Hippocampal formation (tissue), 2 donors: ENCODE data around the gene NMNAT3.
"Not testable (repeated sequence)": the region's sequence is repeated elsewhere in the genome, so short reads cannot be mapped to it uniquely, and the experiment has no call there.

ENCODE experiments used
- DNase-seq, 2 donors: peaks; one replicate each; lab custom pipeline; 2025; lab: John Stamatoyannopoulos, UW

Gene NMNAT3

DNA sequence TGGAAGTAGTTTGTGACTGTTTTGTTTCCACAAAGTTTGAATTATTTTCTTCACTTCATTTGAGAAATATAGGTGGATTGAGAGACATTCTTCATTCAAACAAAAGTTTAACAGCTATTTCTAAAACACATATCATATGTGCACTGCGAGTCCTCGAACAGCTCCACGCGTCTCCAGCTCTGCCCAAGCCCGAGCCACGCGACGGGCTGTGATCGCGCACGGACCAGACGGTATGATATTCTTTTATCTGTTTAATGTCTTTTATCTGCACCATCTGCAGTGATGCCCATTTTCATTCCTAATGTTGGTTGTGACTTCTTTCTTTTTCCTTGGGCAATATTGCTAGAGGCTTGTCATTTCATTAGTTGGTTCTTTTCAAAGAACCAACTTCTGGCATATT, 94.1 kb downstream of the NMNAT3 start:
- DNase-seq = not testable (repeated sequence)

DNA sequence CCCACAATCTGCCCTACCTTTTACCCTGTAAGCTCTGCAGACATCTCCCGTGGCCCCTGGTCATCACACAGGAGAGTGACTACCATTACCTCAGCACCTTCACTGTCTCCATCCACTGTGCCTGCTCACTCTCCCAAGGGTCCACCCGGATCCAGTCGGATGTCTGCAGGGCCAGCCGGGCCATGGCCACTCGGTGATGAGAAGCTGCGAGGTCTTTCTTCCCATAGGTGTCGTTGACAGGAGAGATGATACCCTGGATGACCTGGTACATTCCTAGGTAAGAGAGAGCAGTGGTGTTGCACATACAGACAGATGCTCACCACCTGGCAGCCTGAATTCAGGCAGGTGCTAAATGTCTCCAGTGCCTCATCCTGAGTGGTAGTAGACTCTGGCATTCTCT, 99.0 kb downstream of the NMNAT3 start:
- DNase-seq = no peak

DNA sequence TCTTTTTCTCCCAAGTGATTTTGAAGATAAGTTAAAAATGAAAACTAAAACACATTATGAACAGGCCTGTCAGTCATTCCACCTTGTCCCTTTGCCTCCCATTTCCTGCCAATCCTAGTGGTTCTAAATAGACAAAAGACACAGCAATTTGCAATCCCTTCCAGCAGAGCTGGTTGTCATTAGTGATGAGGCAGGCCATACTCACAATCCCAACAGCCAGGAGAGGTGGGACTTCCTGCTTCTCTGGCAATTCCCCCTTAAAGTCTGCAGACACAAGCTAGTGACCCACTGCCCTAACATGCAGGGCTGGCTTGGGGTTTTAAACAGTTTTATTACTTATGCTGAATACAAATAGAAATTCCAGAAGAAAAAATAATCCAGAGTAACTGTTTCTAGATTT, 99.9 kb downstream of the NMNAT3 start:
- DNase-seq = no peak

DNA sequence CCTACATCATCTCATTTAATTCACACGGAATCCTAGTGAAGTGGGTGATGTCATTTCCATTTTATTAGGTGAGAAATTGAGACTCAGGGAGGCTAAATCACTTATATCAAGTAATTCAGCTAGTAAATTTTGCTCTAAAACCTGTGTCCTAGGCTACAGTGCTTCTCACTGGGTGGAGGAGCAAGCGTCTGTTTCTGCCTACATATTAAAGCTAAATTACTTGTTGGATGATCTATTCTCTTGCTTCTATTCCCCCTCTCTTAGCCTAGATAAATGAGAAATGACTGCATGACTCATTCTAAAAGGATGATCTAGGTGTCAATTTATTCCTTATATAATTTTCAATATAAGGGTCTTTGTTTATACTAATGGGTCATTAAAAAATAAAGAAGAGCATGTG, 100.4 kb downstream of the NMNAT3 start:
- no peak for DNase-seq

DNA sequence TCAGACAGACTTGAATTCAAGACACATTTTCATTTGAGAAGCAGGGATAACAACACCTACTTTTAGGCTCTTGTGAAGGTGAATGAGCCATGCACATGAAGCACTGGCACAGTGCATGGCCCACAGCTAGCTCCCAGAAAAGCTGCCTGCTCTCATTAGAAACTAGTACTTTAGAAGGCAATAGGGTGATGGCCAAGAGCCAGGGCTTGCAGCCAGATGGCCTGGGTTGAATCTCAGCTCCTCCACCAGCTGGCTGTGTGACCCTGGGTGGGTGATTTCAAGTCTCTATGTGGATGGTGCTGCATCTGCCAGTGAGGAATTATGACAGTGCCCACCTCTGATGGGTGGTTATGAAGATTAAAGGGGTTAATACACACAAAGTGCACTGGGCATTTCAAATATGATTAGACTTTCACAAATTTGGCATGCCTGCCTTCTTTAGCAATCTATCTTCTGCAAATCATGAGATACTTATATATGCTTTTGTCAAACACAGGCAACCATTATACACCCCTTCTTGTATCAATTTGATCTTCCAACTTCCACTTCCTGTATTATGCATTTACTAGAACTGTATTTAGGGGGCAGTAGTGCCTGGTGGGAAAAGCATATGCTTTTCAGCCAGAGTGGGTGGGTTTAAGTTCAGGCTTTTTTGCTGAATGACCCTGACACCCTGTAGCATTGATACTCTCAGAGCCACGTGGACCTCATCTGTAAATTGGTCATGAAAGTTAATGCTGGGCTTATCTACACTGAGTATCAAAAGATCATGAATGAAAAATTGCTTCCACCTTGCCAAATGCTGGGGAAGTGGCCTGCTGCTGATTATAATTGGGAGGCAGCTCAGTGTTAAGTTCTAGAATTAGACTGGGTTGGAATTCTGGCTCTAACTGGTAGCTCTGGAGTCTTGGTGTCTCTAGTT, 103.5 kb downstream of the NMNAT3 start:
- DNase-seq = peak in 1 of 2 donors; percentile 12

DNA sequence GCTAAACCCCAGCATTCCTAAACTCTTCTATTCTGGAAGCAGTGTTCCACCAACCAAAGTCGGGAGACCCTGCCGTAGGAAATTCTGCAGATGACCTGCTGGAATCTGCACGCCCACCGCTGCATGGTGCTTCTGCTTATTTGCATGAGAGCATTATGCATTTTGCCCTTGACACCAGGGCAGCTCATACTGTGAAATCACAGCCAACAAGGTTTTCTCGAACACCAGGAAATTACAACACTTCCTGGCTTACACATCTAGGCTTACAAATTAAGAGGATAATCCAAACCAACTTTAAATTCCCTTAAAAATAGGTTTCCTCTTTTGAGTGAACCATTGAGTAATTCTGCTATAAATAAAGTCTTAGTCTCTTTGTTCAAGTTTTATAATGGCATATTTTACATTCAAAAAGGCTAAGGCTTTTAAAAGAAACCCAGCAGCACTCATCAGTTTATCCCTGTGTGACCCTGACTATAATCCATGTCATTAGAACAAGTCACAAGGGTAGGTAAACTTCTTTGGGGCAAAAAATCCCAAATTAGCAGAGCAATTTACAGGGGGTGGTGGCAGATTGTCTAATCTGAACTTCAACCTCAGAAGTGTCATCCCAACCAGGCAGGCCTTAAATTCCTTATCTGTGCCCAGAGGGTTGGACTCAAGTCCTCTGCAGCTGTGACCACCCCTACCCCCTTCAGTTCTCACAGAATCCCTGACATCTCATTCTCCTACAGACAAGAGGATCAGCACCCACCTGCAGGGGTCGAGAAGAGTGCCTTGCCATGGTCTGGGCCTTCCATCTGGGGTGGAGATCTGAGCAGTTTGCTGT, 104.7 kb downstream of the NMNAT3 start:
- no peak for DNase-seq

GRCh38 chr3:139571711-139572110, 106.1 kb downstream of the NMNAT3 start:
- DNase-seq = no peak

DNA sequence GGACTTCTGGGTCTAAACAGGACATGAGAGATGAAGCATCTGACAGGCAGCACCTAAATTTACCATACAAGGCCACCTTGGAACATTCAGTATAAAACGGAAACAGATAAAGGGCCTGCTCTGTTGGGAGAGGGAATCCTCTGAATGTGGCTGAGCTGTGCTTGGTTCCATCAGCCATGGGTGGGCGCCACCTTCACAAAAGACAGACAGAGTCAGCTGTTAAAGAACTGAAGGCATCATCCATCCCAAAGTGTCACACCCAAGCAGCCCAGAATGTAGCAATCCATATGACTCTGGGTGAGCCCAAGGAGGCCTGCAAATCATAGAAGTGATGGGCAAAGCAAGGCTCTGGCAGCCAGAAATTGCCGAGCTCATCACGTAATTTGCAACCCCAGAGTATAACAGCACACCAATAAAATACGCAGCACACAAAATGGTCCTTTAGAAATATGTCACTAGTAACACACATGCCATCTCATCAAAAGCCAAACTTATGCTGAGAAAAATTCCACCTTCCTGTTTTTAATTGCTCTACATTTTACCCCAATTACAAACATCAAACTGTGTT, 113.4 kb downstream of the NMNAT3 start:
- DNase-seq = no peak

GRCh38 chr3:139561959-139562676, 115.7 kb downstream of the NMNAT3 start:
- DNase-seq = peak; percentile 7 to 16

- no peak for DNase-seq
Observed at GRCh38 chr3:139561255-139561817, 116.4 kb downstream of the NMNAT3 start.

DNA sequence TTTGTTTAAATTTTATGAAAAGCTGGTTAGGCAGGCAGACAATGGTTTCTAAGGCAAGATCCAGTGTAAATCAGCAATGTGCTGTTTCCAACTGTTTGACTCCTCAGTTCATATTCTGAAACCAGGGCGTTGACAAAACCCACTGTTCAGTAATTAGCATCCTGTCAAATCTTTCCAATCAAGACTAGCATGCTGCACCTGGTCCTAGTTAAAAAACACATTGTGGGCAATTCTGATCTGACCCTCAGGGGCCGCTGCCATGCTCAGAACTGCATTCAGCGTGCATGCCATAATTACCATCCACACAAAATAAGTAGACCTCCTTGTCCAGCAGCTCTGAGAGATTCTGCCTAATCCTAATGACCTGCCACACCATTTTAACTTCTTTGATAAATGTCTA, 117.4 kb downstream of the NMNAT3 start:
- DNase-seq = no peak

GRCh38 chr3:139559541-139559940, 118.2 kb downstream of the NMNAT3 start:
- no peak for DNase-seq

DNA sequence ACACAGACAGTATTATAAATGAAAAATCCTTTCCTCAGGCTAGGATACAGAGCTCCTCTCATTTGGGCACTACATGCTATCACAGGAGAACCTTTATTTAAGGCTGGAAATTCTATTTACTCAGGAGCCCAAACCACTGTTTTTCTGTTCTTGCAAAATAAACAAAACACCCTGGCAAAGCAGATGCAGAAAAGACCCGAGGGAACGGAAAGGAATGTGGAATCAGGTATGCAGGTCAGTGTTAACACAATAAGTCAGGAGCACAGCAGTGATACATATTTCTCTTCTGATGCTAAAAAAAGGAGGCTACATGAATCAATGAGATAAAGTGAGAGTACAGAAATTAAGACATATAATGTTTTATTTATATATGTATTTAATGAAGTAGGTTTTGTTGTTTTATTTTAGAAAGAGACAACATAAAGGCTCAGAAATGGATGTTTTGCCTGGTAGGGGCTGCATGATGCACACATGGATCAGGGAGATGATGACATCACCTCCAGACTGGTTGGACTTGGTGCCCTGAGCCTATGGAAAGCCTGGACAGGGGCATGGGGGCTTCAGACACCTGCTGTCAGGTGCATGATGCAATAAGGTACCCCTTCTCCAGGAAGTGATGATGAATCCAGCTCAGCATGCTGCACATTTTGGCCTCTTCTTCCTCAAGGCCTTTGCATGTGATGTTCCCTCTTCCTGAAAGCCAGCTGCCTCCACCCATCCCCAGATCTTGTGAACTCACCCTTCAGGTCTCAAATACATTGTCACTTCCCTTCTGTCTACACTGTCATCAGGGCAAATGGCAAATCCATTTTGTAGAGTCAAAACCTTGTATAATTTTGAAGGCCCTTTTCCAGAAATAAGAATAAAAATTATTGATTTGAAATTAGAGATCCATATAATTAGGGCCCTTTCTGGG, 119.2 kb downstream of the NMNAT3 start:
- DNase-seq = no peak

DNA sequence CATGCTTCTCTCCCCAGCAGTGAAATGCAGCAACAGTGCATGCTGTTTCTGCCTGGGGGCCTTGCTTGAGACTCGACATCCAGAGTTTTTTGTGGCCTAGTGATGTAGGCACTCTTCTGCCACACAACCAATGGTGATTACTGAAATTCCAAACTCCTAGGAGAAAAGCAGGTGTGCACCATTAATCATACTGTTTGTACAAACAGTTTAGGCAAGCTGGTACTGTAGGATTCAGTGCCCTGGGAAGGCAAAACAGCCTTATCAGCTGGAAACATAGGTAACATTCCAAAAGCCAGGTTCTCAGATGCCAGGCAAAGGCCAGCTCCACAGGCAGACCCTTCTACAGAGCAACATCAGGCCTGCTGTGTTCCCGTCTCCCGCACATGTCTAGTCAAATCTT, 120.7 kb downstream of the NMNAT3 start:
- no peak for DNase-seq

DNA sequence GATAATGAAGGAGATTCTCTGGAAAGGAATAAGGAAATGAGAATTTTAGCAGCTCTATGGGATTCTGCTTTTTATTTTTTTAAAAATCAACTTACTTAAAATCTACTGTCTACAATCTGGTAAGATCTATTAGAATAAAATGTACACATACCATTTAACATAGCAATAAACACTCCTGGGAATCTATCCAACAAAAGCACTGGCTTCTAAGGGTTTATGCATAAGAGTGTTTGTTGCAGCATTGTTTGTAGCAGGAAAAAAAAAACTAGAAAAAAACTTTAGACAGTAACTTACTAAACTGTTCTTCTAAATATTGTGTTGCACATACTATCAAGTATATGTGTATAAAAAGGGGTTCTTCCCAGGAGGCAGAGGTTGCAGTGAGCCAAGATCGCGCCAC, 122.5 kb downstream of the NMNAT3 start:
- DNase-seq = no peak

GRCh38 chr3:139554628-139555027, 123.1 kb downstream of the NMNAT3 start:
- DNase-seq = no peak

GRCh38 chr3:139552632-139553365, 125.0 kb downstream of the NMNAT3 start:
- DNase-seq = peak in 1 of 2 donors; percentile 33

- DNase-seq = no peak
Observed at GRCh38 chr3:139548801-139549200, 129.0 kb downstream of the NMNAT3 start.

DNA sequence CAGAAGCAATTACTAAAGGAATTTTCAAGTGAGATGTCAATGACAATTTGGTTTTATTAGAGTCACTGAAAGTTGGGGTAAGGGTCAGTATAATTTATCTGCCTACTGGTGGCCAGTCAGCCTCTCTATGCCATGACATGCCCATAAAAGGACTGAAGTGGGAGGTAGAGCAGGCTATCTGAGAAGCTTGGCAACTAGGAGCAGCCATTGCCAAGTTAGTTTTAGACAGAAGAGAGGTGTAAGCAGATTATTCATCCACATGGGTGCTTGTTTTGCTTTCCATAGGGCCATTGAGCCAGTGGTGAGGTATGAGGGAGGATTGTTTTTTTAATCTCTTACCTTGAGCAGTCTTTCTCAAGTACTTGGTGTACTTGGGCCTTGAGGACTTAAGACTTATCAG, 130.1 kb downstream of the NMNAT3 start:
- no peak for DNase-seq

GRCh38 chr3:139546772-139547171, 131.0 kb downstream of the NMNAT3 start:
- no peak for DNase-seq
